Measurements from ENCODE around the gene SOS1. TPM values are rescaled to one million over a fixed set of nuclear protein-coding genes. Genes with fewer than 3 reads are reported as not detected.

Gene SOS1
- total and polyA plus RNA-seq, 2 donors (not counting 3 experiments of a cell fraction or from before 2014, with no cell fraction given) = 22.2 to 32.5 TPM

DNA sequence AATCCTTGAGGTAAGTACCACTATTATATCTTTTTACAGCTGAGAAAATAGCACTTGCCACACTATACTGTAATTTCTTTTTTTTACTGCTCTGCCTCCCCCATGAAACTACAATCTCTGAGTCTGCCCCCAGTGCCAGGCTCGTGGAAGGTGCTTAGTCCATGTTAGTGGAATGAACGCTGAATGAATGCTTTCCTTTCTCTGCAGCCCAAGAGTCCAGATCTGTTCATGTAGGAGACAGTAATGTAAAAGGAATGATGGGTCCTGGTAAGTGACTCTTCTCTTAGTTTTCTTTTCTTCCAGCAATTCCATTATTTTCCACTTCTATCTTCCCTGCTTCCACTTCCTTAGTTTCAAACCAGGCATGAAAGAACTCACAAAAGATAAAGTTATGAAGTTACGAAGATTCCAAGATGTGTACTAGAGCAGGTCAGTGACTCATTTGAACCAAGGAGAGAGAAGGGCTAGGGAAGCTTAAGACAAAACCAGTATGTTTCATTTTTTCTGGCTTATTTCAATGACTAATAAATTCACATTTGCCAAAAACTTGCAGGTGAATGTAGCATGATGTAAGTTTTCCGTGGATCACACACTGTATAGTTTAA, 185.2 kb downstream of the SOS1 start:
- Histone ChIP-seq H3K9me1 (replicated peaks; ENCODE audit: control insufficient read depth, extremely low read depth, insufficient read depth, low read length) (no peaks in the 10 kb centered on the region), H4K20me1 (replicated peaks; ENCODE audit: control insufficient read depth, extremely low read depth, insufficient read depth, low read length) (no peaks in the 10 kb centered on the region), H3K9ac (replicated peaks; ENCODE audit: extremely low read depth, insufficient read depth, low read length) (no peak overlapping the region), H3K4me3 (replicated peaks in 1 of 3; ENCODE audit: insufficient read depth in 1 of 3, low read depth in 1 of 3, low read length in 3 of 3) (no peak overlapping the region), H3K9me3 (replicated peaks; ENCODE audit: control insufficient read depth, insufficient read depth, low read length) (no peaks in the 10 kb centered on the region), H3K79me2 (ENCODE audit: control insufficient read depth, insufficient read depth, low read length) (no peaks in the 10 kb centered on the region), H3K36me3 (ENCODE audit: control insufficient read depth in 2 of 2, extremely low read depth in 1 of 2, insufficient read depth in 2 of 2, low read length in 2 of 2) (no peaks in the 10 kb centered on the region), H3K27me3 (ENCODE audit: control insufficient read depth in 2 of 2, insufficient read depth in 2 of 2, low read length in 2 of 2) (peaks cover under 1 to 2% of the 10 kb centered on the region in 2 experiments), H2AFZ (ENCODE audit: low read depth, low read length) (no peak overlapping the region), H3K4me2 (ENCODE audit: insufficient read depth, low read length) (no peak overlapping the region), H3K27ac (ENCODE audit: insufficient read depth, low read depth, low read length) (no peak overlapping the region), H3K4me1 (ENCODE audit: control insufficient read depth, extremely low read depth, insufficient read depth, low read length) (no peaks in the 10 kb centered on the region)
- ChIA-PET CTCF (interaction anchor here (1.0 to 2.0 kb wide), 2 partner anchors 8 to 12 kb away, joined by 3 to 7 read pairs; no protein-coding TSS in a partner anchor), POLR2A (no interaction called here)
- no peak for FAIRE-seq
- intact Hi-C loops (cut with micrococcal nuclease) = no loop called here
- DNase-seq (ENCODE audit: low read depth, low spot score) = no peak
- TF ChIP-seq JUN (IDR thresholded peaks at IDR 0.05; ENCODE audit: borderline replicate concordance, insufficient read depth, insufficient read length, low read depth) (no peak), POLR2A (IDR thresholded peaks at IDR 0.05; ENCODE audit: low read depth, low read length) (no peak), POLR2AphosphoS5 (IDR thresholded peaks at IDR 0.05; ENCODE audit: insufficient read depth, low read depth, low read length) (no peak), EZH2 (IDR thresholded peaks at IDR 0.05; ENCODE audit: borderline replicate concordance, low read depth, low read length, severe bottlenecking) (no peak), GATA2 (IDR thresholded peaks at IDR 0.05; ENCODE audit: insufficient read depth, insufficient read length, low read depth, low read length) (no peak), FOS (IDR thresholded peaks at IDR 0.05; ENCODE audit: borderline replicate concordance, insufficient read depth, low read length) (no peak), MYC (IDR thresholded peaks at IDR 0.05; ENCODE audit: low read depth, low read length) (no peak)
- TF ChIP-seq, protein P1, sequence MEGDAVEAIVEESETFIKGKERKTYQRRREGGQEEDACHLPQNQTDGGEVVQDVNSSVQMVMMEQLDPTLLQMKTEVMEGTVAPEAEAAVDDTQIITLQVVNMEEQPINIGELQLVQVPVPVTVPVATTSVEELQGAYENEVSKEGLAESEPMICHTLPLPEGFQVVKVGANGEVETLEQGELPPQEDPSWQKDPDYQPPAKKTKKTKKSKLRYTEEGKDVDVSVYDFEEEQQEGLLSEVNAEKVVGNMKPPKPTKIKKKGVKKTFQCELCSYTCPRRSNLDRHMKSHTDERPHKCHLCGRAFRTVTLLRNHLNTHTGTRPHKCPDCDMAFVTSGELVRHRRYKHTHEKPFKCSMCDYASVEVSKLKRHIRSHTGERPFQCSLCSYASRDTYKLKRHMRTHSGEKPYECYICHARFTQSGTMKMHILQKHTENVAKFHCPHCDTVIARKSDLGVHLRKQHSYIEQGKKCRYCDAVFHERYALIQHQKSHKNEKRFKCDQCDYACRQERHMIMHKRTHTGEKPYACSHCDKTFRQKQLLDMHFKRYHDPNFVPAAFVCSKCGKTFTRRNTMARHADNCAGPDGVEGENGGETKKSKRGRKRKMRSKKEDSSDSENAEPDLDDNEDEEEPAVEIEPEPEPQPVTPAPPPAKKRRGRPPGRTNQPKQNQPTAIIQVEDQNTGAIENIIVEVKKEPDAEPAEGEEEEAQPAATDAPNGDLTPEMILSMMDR (IDR thresholded peaks at IDR 0.05; ENCODE audit: extremely low read depth in 1 of 2, insufficient read depth in 1 of 2, low read depth in 1 of 2, low read length in 2 of 2) = no peak
- TF ChIP-seq, protein P2, sequence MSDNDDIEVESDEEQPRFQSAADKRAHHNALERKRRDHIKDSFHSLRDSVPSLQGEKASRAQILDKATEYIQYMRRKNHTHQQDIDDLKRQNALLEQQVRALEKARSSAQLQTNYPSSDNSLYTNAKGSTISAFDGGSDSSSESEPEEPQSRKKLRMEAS (IDR thresholded peaks at IDR 0.05; ENCODE audit: insufficient read depth, insufficient read length) = no peak
- no TSS peak for BruUV-seq (replicated peaks)
- dilution Hi-C loops (cut with MboI; ENCODE audit: extremely low pct_ligation_motif_present, low sequenced_read_pairs) = no loop called here
